ENCODE measurements around the gene SDC1.

GRCh38 chr2:20156836-20157192 is 68.1 kb downstream of the SDC1 start:
- TF ChIP-seq CTCF (IDR thresholded peaks at IDR 0.05) (no peak), ZFX (IDR thresholded peaks at IDR 0.05; ENCODE audit: borderline replicate concordance) (no peak)

All from 22Rv1 (cell line).